DMS79 (cell line): ENCODE data around the gene DTL.
A peak's percentile ranks its signal among the peaks of the same experiment; 100 is the strongest.
"Not testable (repeated sequence)": the region's sequence is repeated elsewhere in the genome, so short reads cannot be mapped to it uniquely, and the experiment has no call there.

Source experiments
- DNase-seq: peaks from one replicate; lab custom pipeline; 2025; lab: John Stamatoyannopoulos, UW

The DTL gene, protein sequence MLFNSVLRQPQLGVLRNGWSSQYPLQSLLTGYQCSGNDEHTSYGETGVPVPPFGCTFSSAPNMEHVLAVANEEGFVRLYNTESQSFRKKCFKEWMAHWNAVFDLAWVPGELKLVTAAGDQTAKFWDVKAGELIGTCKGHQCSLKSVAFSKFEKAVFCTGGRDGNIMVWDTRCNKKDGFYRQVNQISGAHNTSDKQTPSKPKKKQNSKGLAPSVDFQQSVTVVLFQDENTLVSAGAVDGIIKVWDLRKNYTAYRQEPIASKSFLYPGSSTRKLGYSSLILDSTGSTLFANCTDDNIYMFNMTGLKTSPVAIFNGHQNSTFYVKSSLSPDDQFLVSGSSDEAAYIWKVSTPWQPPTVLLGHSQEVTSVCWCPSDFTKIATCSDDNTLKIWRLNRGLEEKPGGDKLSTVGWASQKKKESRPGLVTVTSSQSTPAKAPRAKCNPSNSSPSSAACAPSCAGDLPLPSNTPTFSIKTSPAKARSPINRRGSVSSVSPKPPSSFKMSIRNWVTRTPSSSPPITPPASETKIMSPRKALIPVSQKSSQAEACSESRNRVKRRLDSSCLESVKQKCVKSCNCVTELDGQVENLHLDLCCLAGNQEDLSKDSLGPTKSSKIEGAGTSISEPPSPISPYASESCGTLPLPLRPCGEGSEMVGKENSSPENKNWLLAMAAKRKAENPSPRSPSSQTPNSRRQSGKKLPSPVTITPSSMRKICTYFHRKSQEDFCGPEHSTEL

DNA sequence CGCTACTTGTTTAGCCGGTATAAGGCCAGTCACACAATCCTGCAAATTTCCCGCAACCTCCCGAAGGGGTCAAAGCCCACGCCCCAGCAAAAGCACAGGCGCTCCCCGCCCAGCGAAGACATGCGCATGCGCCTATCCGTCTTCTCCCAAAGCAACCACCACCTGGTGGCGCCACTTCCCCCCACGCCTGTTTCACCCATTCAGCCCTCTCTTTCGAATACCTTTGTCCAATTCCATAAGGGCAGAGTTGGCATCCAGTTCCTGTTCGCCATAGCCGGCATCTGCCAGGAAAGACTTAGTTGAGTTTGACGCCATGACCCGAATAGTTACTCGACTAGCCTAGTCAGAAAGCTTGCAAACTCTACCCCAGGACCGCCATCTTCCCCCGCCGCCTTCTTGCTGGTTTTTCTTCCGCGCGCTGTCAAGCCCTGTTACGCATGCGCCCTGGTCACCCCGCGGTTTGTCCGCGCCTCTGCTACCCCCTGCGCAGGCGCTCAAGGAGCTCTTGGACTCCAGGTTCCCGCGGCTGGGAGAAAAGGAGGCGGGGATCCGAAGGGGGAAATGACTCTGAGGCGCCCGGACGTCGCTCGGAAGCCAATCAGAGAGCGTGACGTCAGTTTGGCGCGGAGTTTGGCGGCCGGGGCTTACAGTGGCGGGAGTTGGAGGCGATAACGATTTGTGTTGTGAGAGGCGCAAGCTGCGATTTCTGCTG is at the start of gene DTL, which contains the start of gene INTS7:
Gene DTL, plus strand, starts transcription at position 626 of the 712 bp plus-strand sequence. CDS start 143 bp downstream, outside the sequence.
Gene INTS7, minus strand, starts transcription at position 435 of the 712 bp plus-strand sequence. Its CDS starts 120 bp downstream, at position 315.
- DNase-seq = peak; percentile 98

DNA sequence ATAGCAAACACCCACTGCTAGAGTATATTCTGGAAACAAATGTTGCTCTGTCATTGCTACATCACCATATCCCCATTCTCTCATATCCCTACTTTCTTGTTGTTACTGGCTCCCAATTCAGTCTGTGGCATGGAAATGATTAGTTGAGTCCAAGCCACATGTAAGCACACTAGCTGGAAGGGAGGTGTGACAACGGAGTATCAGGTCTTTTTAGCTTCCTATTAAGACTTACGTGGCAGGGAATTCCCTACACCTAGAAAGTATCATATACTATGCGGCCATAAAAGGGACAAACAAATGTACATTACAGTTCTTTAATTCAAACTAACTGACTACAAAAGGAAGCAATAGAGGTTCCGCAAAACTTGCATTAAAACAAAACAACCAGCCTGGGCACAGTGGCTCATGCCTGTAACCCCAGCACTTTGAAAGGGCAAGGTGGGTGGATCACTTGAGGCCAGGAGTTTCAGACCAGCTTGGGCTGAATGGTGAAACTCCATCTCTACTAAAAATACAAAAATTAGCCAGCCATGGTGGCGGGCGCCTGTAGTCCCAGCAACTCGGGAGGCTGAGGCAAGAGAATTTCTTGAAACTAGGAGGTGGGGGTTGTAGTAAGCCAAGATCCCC is 48.8 kb upstream of the DTL start:
- no peak for DNase-seq

DNA sequence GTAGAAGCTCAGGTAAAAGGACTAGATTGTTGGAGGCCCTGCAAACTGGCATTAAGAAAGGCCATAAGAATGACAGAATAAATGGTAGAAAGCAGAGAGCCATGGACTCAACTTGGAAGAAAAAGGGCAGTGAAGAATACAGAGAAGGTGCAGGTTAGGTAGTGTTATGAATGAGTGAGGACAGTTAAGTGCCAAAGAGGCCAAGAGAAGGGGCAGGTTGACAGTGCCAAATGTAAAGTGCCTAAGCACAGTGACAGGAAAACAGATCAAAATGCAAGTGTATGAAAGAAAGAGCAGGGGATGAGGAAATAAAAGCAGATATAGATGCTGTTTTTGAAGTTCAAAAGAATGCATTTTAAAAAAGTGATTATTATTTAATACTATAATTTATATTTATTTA is 43.9 kb upstream of the DTL start:
- DNase-seq = no peak

DNA sequence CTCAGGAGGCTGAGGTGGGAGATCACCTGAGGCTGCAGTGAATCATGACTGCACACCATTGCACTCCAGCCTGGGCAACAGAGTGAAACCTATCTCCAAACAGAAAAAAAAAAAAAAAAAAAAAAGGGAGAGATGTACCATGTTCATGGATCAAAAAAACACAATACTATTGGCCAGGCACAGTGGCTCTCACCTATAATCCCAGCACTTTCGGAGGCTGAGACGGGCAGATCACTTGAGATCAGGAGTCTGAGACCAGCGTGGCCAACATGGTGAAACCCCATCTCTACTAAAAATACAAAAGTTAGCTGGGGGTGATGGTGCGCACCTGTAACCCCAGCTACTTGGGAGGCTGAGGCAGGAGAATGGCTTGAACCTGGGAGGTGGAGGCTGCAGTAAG is 38.1 kb upstream of the DTL start:
- DNase-seq = not testable (repeated sequence)

DNA sequence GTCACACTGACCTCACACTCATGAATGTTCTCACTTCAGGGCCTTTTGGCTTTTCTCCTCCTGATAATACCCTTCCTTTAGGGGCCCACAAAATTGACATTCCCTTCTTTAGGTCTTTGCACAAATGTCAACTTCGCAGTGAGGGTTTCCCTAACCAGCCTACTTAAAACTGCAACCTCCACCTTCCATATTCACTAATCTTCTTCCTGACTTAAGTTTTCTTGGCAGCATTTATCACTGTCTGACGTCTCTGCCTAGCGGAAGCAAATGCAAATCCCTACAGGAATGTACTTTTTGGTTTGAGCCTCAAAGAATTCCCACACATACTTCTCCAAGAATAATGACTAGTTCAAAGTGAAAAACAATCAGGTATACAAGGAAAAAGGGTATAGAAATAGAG is 33.0 kb upstream of the DTL start:
- DNase-seq = no peak

DNA sequence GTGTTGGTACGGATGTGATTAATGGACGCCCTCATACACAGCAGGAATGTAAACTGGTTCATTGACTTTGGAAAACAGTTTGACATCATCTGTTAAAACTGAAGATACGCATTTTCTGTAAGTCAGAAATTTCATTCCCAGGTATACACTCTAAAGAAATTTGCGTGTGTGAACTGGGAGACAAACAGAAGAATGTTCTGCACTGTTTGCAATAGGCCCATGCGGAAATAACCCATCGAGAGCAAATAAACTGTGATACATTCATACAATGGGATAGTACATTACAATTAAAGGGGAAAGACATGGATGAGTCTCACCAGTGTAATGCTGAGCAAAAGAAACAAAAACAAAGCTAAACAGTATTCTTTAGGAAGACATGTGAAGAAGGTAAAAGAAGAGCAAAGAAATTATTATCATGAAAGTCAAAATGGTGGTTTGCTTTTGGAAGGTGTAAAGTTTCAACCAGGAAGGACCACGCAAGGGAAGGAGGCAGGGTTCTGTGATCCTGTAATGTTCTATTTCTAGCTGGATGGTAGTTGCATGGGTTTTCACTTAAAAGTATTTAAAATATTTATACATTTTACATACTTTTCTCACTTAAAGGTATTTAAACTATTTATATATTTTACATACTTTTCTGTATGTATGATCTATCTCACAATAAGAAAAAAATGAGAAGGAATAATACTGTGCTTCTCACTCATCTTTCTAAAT is 30.5 kb upstream of the DTL start:
- no peak for DNase-seq

DNA sequence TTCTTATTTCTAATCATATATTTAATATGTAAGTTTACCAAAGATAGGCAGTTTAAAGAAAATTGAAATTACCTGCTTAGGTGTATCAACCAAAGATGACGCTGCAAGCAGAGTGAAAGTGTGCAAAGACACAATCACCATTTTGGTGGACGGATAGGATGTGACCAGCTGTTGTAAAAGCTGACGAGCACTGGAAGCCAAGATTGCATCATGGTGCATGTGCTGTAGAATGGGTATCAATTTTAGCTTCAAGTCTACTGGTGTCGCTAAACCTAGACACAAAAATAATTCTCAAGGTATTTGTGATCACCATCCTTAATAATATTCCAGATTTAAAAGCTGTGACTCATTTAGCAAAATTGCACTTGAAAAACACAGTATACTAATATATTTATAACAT is 28.4 kb upstream of the DTL start:
- DNase-seq = no peak

DNA sequence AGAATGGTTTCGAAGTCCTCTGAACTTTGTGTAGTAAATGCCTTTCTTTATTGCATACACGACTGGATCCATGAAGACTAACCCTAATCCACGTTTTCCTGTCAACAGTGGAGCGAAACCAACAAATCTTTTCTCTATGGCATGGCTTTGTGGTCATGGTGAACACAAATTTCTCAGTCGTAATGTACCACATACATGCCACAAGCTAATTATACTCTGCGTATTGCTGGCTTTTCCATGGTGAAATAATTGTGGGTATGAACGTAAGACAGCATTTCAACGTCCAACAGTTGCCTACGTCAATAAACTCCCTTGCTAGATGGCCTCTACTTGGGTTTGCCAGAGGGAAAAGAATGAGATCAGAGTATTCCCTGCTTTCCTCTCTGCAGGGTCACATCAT is 27.7 kb upstream of the DTL start:
- DNase-seq = no peak

DNA sequence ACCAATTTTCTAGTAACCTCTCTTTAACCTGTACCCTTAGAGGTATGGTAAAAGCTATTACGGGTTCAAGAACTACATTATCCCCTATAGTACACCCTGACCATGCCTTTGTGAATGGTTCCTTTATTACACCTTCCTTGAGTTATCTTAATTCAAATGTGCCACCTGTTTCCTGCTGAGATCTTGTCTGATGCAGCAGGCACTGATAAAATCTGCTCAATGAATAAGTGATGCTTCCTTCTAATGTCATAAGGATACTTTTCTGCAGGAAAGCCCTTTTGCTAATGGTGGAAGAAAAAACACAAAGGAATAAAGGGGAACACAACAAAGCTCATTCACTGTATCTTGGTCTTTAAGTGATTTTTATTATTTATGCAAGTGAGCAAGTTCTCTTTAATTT is 26.0 kb upstream of the DTL start:
- DNase-seq = no peak

DNA sequence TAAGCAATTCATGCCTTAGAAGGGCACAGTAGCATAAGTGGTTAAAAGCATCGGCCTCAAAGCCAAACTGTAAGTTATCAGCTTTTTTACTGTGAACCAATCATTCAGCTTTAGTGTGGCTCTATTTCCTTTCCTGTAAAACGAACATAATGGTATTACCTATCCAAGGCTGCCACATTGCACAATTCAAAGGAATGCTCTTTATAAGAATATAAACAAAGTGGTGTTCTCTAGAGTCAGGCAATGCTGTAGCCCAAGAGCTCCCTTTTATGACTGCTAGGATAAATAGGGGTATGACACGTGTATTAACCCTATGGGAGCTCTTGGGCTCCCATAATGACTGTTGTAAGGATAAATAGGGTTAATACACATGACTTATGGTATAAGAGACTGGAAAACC is 25.5 kb upstream of the DTL start:
- DNase-seq = no peak

DNA sequence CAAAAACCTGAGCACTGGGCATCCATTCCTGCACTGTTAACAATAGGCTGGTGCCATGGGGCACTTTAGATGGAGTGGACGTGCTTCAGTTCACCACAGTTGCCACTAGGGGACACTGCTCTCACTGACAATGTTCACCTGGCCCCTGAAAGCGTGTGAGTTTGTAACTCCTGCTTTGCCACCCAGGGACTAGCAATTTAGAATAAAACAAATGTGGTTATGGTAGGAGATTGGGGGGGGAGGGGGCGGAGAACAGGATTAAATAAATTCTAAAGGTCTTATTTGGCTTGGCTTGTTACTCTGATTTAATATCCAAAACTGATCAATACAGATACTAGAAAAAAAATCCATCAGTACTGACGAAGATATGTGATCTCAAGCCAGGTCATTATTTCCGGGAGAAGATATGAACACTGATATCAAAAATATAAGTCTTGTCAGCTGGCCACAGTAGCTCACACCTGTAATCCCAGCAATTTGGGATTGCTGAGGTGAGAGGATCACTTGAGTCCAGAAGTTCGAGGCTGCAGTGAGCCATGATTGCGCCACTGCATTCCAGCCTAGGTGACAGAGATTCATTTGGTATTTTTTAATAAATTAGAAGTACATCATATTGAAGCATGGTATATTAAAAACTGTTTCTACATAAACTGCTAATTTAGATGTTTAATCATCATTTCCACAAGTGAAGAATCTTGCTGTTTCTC is 23.4 kb upstream of the DTL start:
- no peak for DNase-seq

DNA sequence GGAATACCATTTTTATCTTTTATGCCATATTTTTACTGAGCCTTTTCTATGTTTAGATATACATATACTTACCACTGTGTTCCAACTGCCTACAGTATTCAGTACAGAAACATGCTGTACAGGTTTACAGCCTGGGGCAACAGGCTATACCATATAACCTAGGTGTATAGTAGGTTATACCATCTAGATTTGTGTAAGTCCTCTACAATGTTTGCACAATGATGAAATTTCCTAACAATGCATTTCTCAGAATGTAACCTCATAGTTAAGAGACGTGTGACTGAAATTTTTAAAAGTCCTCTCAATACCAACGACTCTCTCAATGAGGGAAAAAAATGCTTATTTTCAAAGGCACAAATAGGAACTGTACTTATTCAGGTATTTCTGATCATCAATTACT is 21.9 kb upstream of the DTL start:
- DNase-seq = no peak

DNA sequence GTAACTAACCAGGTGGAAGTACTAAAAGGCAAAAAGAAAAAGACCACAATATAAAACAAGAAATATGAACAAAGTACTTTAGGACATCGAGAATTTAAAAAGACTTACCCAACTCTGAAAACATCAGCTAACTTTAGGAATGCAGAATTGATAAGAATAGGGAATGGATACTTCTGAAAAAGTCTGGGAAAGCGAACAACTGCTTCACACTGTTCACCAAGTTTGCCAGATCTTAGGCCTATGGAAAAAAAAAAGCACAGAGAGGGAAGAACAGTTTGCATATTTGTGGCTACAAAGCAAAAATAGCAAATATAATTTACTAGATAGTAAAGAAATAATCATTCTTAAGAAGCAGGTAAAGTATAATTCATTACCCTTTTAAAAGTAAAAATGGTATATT is 14.6 kb upstream of the DTL start:
- no peak for DNase-seq

DNA sequence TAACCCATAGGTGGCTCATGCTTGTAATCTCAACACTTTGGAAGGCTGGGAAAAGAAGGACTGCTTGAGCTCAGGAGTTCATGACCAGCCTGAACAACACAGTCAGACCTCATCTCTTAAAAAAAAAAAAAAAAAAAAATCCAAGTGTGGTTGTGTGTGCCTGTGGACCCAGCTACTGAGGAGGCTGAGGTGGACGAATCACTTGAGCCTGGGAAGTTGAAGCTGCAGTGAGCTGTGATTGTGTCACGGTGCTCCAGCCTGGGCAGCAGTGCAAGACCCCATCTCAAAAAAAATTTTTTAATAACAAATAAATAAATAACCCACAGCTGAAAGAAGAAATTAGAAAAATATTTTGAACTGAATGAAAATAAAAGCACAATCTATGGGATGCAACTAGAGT is 14.0 kb upstream of the DTL start:
- no peak for DNase-seq

DNA sequence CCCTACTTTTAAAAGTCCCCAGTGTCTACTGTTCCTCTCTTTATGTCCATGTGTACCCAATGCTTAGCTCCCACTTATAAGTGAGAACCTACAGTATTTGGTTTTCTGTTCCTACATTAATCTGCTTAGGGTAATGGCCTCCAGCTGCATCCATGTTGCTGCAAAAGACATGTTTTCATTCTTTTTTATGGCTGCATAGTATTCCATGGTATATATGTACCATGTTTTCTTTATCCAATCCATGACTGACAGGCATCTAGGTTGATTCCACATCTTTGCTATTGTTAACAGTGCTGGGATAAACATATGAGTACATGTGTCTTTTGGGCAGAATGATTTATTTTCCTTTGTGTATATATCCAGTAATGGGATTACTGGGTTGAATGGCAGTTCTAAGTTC is 12.6 kb upstream of the DTL start:
- not testable (repeated sequence) for DNase-seq

DNA sequence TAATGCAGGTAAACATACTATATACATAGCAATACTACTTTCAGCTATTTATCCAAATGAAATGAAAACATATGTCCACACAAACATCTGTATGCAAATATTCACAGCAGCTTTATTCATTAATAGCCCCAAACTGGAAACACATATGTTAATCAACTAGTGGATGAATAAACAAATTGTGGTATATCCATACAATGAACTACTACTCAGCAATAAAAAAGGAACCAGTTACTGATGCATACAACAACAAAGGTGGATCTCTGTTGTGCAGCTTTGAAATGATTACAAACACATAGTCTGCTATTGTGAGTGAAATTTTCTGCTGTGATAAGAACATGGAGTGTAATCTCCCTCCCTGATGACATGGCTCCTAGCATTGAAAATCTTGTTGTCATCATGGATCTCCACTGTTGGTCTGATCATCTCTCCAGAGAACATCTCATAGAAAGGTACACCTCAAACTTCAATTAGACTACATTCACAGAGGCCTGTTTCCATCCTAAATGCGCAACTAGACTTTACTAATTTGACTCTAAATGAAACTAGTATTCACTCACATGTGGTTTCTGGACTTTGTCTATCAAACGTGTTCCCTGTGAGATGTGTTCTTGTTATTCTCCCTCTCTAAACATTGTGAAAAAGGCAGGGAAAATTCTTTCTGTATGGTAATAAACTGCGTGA is 10.9 kb upstream of the DTL start:
- DNase-seq = no peak

DNA sequence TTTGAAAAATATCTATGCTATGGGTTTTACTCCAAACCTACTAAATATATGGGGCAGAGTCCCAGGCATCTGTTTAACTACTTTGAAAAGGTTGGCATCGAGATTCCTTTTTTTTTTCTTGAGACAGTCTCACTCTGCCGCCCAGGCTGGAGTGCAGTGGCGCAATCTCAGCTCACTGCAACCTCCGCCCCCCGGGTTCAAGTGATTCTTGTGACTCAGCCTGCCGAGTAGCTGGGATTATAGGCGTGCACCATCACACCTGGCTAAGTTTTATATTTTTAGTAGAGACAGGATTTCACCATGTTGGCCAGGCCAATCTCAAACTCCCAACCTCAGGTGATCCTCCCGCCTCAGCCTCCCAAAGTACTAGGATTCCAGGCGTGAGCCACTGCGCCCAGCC is 7.8 kb upstream of the DTL start:
- DNase-seq = not testable (repeated sequence)

DNA sequence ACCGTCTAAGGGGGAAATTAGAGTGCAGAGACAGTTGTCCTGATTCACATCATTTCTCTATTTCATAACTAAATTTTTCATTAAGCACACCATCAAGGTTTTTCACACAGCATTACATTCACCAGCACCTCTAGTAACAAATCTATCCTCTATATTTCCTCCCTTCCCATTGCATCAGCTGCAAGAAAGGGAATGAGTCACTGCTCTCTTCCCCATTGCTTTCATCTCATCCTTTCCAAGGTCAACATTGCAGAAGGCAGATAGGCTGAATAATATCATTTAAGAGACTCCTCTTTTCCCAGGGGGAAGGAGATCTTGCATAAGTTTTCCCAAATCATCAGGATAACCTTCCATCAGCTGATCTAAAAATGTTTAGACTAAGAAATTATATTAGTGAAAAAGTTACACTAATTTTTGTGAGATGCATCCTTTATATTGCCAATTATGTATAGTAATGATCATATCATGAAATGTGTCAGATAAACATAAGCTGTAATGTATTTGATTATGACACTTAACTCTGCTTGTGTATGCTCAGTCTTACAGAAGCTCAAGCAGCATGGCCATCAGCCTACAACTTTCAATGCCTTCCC is 4.5 kb upstream of the DTL start:
- DNase-seq = no peak

DNA sequence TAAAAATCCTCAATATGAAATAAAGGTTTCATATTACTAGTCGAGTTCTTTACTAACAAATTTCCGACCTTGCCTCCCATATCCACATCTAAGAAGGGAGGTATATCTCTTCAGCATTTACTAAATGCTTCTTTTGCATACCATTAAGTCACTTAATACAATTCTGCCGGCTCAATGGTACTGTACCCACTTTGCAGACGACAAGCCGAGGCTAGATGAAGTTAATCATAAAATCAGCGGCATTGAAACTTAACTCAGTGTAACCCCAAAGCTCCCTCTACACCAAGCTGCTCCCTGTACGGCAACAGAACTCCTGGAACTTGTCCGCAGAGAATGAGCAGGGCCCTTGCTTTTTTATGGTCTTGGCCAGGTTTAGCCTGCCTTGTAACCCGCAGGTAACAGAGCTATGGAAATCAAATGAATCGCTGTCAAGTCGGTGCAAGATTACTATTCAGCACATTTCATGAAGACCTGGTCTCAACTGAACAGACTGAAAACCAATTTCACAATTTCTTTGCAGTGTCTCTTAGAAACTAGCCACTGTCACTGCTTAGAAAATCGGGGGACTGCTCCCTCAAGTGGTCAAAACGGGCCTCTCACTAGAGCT is 929 bp upstream of the DTL start:
- no peak for DNase-seq
